ENCODE results near the gene TIGD4. TPM values are rescaled to one million over a fixed set of nuclear protein-coding genes. Genes with fewer than 3 reads are reported as not detected.

Gene TIGD4
- total RNA-seq, 1 experiment from 2014 or later: 2.0 TPM

- DNase-seq: no peak
- H3K4me2 ChIP-seq (ENCODE audit: insufficient read depth, insufficient read length, low read length): no peak overlapping the region
- H3K56ac ChIP-seq (ENCODE audit: insufficient read length, low read depth, low read length): no peak overlapping the region
- H3K23me2 ChIP-seq (ENCODE audit: insufficient read length, low read depth, low read length, poor library complexity, severe bottlenecking): no peaks in the 10 kb centered on the region
- H4K20me1 ChIP-seq (ENCODE audit: control insufficient read depth, insufficient read depth, insufficient read length): no peaks in the 10 kb centered on the region
- H3K9me3 ChIP-seq (ENCODE audit: control insufficient read depth, low read depth, low read length): no peaks in the 10 kb centered on the region
- no peak overlapping the region for H2AK5ac ChIP-seq (ENCODE audit: insufficient read length, low read length)
- no peak overlapping the region for H2BK15ac ChIP-seq (ENCODE audit: low read depth, low read length)
- Mint-ChIP-seq H3K9me3 (no peaks in the 10 kb centered on the region), H3K36me3 (ENCODE audit: insufficient read depth in 1 of 3, low read depth in 3 of 3) (no peaks in the 10 kb centered on the region), H3K27me3 (ENCODE audit: low read depth) (no peaks in the 10 kb centered on the region), H3K4me1 (peaks cover 21 to 24% of the 10 kb centered on the region in 2 experiments), H3K4me3 (no peak overlapping the region), H3K27ac (no peak overlapping the region; a peak in 1 of 7 replicates)
- H2BK120ac ChIP-seq (ENCODE audit: low read depth, low read length, poor library complexity, severe bottlenecking): no peak overlapping the region
- H2BK20ac ChIP-seq (ENCODE audit: low read depth, low read length, poor library complexity, severe bottlenecking): no peak overlapping the region
- no peak overlapping the region for H3K23ac ChIP-seq (ENCODE audit: insufficient read length, low read depth, low read length)
- H2AFZ ChIP-seq (ENCODE audit: low read length): no peak overlapping the region
- H4K5ac ChIP-seq (ENCODE audit: insufficient read length, low read depth, low read length): no peak overlapping the region
- no peak overlapping the region for H3K9ac ChIP-seq (ENCODE audit: extremely low read depth, insufficient read length, low read length)
- no peak overlapping the region for H3K4ac ChIP-seq (ENCODE audit: low read depth, low read length)
- peak; percentile 79 for TF ChIP-seq CTCF (conservative IDR thresholded peaks at IDR 0.05)
- H3K27ac ChIP-seq (ENCODE audit: insufficient read length, low read depth, low read length): no peak overlapping the region
- no peaks in the 10 kb centered on the region for H3K79me2 ChIP-seq (ENCODE audit: insufficient read depth, low read length)
- H4K8ac ChIP-seq (replicated peaks; ENCODE audit: insufficient read length, low read depth, low read length): no peak overlapping the region
- no peak overlapping the region for H3T11ph ChIP-seq (ENCODE audit: low read length)
- no peak overlapping the region for H3K18ac ChIP-seq (ENCODE audit: insufficient read length, low read depth, low read length)
- no peaks in the 10 kb centered on the region for H3K4me1 ChIP-seq (ENCODE audit: insufficient read depth, low read length)
- no CpG with 5 or more reads among the region's 2 CpGs for WGBS (ENCODE audit: extremely low coverage, insufficient read length, low lambda C conversion rate)
- no peaks in the 10 kb centered on the region for H3K79me1 ChIP-seq (ENCODE audit: insufficient read depth, low read depth, low read length, poor library complexity, severe bottlenecking)
- H3K27me3 ChIP-seq (ENCODE audit: insufficient read depth, low read length): no peaks in the 10 kb centered on the region
- H2BK12ac ChIP-seq (ENCODE audit: insufficient read length, low read depth, low read length): no peak overlapping the region
- no peak overlapping the region for H2BK5ac ChIP-seq (ENCODE audit: insufficient read length, low read length)
- no peak overlapping the region for H4K91ac ChIP-seq (ENCODE audit: insufficient read length, low read depth, low read length)
- no peak overlapping the region for H3K14ac ChIP-seq (ENCODE audit: insufficient read depth, low read length)
Measured at GRCh38 chr4:152735396-152735859, 44.1 kb downstream of the TIGD4 start.

Data from H9 (cell line).